DND-41 (cell line): ENCODE results near the gene DIAPH1.

Experiments
- CTCF ChIP-seq: IDR thresholded peaks from 2 replicates; pipeline ENCODE4 v1.5.1; 2012; ENCODE audit warnings: borderline replicate concordance, low read length, moderate library complexity, mild to moderate bottlenecking; ENCODE audit not compliant: poor library complexity, severe bottlenecking; ENCODE audit errors: extremely low read depth
- EZH2 ChIP-seq: IDR thresholded peaks from 3 replicates; pipeline ENCODE4 v1.6.1; 2012; ENCODE audit warnings: borderline replicate concordance, low read depth, mild to moderate bottlenecking, moderate library complexity, low read length, inconsistent platforms; ENCODE audit not compliant: severe bottlenecking

GRCh38 chr5:141590127-141590526 lies 28.7 kb downstream of the DIAPH1 start:
- TF ChIP-seq CTCF (no peak), EZH2 (no peak)
